GM08714 (cell line): Measurements from ENCODE around the gene CD81.

Source experiments
- H3K4me3 ChIP-seq: fragments of 200-500 bp; sonication (Bioruptor generic); 2 replicates; pipeline ENCODE4 v1.5.1; 2014; ENCODE audit warnings: mild to moderate bottlenecking, low read length, inconsistent platforms
- ZNF274 ChIP-seq: IDR thresholded peaks from 2 replicates; pipeline ENCODE4 v1.6.1; 2012; ENCODE audit warnings: mild to moderate bottlenecking, low read depth, low read length

The CD81 gene

DNA sequence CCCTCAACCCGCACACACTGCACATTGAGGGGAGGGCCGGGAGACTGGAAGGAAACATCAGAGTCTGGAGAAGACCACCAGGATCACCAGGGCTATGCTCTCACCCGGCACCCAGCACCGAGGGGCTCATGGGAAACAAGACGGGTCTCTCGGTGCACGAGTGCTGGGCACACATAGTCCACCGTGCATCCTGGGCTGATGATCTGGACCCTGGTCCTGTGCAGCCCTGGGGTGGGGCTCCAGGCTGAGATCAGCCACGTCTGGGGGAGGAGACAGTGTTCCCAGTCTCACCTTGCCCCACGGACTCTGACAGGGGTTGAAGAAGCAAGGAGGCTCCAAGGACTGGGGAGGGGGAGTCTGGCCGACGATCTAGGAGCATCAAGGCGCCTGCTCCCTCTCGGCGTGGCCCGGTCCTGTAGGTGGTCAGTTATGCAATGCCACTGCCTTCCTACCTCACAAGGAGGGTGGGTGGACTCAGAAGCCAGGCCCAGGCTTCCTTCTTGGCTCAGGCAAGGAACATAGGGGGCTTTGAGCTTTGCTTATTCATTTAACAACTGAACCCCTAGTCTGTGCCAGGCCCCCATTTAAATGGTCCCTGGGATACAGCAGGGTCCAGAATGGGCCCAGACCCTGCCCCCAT is 11.4 kb upstream of the CD81 start:
- H3K4me3 ChIP-seq = no peak overlapping the region
- no peak for TF ChIP-seq ZNF274

DNA sequence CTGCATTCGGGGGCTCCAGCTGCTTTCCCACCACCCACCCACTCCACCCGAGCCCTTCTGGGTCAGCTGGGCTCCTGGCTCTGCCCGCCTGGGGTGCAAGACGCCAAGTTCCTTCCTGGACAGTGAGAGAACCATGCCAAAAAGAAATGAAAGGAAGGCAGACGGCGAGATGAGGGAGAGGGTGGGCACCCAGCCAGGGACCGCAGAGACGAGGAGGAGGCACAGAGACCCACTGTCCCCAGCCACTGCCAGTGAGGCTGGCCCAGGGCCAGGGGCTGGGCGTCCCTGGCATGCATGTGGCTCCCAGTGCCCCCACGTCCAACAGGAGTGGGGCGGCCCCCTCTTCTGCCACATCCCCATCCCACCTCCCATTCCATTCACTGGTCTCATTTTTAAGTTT is 10.8 kb upstream of the CD81 start:
- no peak for TF ChIP-seq ZNF274
- no peak overlapping the region for H3K4me3 ChIP-seq

DNA sequence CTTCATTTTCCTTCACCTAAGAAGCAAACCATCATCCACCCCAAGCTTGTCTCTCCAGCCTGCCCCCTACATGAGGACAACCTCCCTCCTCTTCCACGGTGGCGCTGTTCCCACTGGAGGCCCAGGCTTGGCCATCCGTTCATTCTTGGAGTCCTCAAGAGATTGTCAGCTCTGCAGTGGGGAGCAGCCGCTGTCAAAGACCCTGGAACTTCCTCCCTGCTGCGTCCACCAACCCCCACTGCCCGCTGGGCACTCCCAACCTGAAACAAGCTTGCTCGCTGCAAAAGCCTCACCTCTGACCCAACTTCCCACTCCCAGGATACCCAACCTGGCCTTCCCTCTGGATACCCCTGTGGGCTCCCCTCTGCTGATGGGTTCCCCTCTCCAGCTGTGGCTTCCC is 10.4 kb upstream of the CD81 start:
- H3K4me3 ChIP-seq = no peak overlapping the region
- no peak for TF ChIP-seq ZNF274

DNA sequence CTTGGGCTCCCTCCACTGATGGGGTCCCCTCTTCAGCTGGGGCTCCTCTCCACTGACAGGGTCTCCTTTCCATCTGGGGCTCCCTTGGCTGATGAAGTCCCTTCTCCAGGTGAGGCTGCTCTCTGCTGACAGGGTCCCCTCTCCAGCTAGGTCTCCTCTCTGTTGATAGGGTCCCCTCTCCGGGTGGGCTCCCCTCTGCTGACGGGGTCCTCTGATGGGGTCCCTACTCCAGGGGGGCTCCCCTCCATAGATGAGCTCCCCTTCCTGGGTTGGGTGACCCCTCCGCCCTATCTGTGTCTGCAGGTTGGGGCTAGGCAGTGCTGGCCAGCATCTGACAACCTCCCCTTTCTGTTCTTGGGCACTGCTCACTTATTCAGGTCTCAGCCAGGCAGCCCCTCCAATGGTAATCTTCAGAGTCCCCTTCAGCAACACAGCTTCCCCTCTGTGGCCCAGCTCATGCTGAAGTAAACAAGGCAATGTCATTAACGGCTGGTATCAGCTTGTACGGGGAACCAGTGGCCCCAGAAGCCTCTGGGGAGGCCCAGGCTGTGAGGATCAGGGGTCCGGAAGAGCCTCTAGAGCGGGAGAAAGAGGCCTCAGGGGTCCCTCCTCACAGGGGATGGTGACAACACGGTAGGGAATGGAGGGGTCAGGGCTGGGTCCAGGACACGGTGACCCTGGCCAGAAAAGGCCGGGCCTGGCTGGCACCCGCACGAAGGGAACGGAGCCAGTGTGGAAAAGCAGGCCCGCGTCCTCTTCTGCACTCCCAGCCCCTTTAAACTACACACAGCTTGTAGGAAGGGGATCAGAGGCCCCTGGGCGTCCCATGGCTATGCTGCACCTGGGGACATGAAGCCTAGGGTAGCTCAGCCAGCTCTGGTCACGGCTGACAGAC is 9.6 kb upstream of the CD81 start:
- no peak for TF ChIP-seq ZNF274
- no peak overlapping the region for H3K4me3 ChIP-seq

DNA sequence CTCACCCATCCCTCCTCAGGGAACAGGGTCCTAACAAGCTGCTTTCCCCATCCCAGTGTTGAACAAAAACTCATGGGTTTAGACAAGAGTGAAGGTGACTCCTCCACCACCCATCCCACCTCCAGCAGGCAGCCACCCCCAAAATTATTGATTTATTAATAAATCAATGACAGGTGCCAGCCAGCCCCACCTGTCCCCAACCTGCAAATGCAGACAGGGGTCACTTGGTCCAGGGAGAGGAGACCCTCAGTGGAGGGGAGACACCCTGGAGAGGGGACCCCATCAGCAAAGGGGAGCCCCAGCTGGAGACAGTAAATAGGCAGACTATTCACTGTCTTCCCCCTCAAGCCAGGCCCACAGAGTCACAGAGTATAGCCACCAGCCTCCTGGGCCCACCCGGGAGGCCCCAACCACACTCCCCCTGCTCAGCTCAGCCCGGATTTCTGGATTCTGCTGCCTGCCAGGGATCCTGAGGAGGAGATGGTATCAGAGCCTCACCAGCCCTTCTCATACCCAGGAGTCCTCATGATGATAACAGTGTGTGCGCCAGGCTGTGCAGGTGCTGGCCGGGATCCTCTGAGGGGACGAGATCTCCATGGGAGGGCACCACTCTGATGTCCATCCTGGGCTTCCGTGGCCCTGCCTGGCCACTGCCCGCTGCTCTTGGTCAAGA is 8.8 kb upstream of the CD81 start:
- H3K4me3 ChIP-seq = no peak overlapping the region
- TF ChIP-seq ZNF274 = no peak

DNA sequence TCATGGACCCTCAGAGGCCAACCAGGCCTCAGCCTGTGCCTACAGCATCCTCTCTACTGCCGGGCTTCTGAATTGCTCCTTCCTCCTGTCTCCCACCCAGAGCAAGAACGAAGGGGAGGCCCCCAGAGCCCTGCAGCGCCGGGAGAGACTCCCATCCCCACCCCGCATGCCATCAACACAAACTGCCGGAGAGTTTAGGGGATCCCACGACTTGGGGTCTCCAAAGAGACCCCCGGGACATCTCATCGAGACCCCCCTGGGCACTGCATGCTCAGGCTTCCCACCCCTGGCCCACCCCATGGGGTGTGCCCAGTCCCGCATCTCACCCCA is 8.3 kb upstream of the CD81 start:
- no peak overlapping the region for H3K4me3 ChIP-seq
- TF ChIP-seq ZNF274 = no peak

DNA sequence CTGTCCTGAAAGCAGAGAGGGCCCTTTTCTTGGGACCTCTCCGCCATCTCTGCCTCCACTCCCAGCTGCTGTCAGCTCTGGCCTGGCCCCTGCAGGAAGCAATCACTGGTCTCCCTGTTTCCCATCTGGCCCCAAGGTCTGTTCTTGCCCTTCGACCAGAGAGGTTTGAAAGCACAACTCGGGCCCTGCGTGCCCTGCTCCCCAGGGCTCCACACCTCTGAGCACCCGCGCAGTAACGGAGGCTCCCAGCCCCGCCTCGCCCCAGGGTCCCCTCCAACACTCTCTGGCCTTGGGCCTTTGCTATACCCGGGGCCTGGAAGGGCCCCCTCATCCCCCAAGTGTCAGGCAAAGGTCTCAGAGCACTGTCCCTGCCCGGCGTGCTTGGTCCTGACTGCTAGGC is 7.8 kb upstream of the CD81 start:
- H3K4me3 ChIP-seq = no peak overlapping the region
- no peak for TF ChIP-seq ZNF274

DNA sequence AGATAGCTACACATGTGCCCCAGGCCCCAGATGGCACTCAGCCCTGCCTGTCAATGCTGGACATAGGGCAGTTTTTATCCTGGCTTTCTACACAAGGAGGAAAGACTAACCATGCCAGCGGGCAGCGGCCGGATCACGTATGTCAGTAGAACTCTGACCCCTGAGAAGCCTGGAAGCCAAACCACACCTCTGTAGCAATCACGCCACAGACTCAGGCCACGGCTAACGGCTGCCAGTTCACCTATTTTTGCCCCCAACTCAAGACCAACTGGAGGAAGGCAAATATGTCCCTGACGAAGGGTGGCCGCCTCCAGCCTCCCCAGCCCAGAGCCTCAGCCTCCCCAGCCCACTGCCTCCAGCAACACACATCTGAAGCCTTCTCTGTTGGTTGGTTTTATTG is 7.2 kb upstream of the CD81 start:
- no peak for TF ChIP-seq ZNF274
- no peak overlapping the region for H3K4me3 ChIP-seq

DNA sequence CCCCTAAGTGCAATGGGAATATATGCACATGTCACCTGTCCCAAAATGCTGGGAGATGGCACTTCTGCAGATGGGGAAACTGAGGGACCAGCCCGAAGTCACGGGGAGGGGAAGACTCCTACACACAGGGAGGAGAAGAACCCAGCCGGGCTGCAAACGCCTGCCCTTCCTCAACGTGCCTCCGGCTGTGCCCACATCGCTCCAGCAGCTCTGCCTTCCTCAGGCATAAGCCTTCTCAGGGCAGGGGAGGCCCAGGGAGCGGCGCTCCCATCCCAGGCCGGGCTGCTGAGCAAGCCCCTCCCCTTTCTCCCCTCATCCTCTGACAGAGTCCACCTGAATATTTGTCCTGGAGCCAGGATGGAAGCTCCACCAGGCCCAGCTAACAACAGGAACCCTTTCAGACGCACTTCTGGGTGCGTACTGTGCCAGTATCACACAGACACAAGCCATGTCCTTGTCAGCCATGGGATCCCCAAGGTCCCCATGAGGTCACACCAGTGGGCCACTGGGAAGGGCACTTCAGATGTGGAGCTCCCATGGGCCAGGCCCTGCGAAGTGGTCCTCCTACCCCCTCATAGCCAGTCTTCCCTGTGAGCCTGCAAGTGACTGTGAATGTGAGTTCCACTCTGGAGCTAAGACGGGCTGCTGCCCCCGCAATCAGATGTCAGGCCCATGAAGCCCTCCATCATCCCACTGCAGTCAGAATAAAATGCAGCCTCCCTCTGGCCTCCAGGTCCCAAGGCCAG is 2.5 kb upstream of the CD81 start:
- TF ChIP-seq ZNF274 = no peak
- H3K4me3 ChIP-seq = no peak overlapping the region

DNA sequence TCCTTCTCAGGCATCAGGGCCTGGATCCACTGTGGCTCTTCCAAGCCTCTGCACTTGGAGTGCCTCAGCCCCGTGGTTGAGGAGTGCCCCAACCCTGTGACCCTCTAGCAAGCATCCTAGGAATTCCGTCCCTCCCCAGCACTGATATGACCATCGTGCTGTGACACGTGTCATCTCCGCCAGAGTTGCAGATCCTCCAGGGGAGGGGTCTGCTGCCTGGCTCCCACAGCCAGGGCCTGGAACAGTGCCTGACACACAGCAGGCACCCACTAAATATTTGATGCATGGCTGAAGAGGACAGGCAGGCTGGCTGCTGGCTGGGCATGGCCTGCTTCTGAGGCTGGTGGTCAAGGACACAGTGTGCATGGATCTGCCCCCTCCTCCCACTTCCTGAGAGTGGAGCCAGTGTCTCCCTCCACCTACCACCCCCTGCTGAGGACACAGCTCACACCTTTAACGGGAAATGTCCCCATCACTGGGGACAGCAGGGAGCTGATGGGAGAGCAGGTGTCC is 1.7 kb upstream of the CD81 start:
- no peak for TF ChIP-seq ZNF274
- H3K4me3 ChIP-seq = no peak overlapping the region

DNA sequence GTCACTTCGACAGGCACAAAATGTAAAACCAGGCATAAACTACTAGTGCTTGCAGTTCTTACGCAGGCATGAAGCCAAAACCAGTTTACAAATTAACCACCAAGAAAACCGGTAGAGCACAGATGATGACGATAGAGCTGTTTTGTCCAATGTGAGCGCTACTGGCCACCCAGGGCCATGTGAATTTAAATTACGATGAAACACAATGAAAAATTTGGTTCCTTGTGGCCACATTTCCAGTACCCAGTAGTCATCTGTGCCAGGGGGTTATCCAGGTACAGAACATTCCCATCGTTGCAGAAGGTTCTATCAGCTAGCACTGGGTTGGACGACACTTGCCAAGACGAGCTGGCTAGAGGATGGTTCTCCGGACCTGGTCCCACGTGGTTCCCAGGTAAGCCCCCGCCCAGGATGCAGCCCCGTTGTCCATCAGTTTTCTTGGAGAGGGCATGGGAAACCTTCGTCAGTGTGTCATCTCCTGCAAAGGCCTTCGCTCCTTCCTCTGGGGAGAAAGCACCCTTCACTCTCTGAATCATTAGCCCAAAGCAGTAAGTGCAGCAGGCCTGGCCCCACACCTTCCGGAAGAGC is 1.1 kb upstream of the CD81 start:
- no peak for TF ChIP-seq ZNF274
- H3K4me3 ChIP-seq = no peak overlapping the region

DNA sequence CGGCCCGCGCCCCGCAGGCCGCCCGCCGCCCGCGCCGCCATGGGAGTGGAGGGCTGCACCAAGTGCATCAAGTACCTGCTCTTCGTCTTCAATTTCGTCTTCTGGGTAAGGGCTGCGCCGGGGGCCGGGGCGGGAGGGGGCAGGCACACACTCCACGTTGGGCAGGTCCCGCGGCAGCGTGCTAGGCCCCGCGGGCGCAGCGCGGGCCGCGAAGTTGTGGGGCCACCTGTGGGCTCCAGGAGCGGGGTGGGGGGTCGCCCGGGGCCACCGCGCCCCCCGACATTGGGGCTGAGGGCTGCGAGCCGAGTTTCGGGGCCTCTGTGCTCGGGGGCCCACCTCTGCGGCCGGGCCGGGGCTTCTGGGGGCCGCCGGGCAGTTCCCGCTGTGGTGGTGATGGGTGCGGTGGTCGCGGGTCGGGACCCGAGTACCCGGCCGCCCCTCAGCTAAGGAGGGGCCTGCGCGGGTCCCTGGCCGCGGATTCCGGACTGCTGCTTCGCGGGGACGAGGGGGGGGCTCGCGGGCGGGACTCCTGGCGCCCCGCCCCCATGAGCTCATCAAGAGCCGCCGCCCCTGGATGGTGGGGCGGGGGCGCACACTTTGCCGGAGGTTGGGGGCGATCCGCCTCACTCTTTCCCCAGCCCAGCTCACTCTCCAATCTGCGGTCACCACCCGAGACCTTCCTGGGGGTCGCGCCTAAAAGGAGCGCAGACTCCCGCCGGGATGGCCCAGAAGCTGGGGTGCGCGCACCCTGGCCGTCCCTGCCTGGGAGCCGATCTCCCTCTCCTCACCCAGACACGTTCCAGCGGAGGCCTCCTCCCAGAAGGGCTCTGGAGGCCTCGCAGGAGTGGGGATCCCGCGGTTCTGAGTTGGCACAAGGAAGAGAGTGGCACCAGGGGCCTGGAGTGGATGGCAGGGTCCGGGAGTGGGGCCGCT is 667 bp downstream of the CD81 start:
- no peak for TF ChIP-seq ZNF274
- H3K4me3 ChIP-seq = peak overlapping the region; percentile 63
